ENCODE measurements around the gene SHB. TPM values are rescaled to one million over a fixed set of nuclear protein-coding genes. Genes with fewer than 3 reads are reported as not detected.

SHB gene
- total RNA-seq, 1 donor from 2014 or later: 14.2 TPM

DNA sequence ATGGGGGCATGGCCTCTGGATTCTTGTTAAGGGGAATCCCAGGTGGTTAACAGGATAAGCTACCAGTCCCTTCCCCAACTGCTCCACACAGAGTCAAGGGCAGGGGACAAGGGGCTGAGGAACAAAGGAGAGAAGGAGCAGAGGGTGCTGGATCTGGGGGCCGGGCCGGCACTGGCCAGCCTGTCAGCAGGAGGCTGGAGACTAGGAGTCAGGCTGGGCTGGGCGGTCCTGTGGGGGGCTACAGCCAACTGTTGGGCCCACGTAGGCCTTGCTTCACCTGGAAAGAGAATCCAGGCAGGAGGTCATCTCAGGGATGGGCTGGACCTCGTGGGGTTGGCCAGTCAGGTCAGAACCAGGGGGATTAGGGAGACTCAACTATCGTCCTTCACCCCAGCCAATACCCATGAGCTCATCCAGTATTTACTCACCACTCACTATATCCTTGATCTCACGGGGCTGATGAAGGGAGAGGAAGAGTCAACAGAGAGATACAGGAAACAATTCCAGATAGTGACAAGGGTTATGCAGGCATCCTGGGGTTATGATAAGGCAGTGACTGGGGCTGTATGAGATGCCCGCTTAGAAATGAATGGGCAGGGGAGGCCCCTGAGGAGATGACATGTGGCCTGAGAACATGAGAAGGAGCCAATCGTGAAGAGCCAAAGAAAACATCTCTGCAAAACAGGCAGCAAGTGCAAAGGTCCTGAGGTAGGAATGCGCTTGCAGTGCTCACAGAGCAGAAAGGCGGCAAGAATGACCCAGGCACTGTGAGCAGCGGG lies 117.2 kb downstream of the SHB start:
- no peak for DNase-seq

DNA sequence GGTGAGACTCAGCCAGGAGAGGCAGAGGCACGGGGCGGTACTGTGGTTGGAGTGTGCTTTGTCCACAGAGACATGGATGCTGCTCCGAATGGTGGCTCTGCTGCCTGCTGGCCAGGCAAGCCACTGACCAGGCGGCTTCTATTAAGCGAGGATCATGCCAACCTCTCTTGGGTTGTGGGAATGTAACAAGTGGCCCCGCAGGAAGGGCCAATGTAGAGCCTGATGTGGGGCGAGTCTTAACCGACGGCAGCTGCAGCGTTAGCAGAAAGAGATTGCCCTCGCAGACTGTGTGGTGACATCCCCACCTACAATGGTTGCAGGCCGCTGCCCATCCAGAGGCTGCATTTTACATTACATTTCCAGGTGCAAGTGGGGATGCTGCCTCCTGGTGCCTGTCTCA lies 118.5 kb downstream of the SHB start:
- DNase-seq: no peak

DNA sequence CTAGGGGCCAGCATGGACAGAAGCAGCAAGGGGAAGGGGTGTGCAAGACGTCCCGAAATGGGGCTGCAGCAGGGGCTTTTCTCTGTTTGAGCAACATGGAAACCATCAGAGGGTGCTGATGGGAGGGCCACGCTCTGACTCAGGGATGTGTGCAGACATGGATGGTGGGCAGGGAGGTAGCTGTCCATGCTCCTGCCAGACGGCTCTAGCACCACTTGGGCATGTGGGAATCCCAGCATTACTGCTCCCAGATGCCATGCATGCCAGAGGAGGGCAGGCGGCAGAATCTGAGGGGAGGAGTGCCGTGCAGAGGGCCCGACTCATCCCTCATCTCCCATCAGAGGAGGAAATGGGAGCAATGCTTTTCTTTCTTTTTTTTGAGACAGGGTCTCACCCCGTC lies 119.5 kb downstream of the SHB start:
- DNase-seq: no peak

DNA sequence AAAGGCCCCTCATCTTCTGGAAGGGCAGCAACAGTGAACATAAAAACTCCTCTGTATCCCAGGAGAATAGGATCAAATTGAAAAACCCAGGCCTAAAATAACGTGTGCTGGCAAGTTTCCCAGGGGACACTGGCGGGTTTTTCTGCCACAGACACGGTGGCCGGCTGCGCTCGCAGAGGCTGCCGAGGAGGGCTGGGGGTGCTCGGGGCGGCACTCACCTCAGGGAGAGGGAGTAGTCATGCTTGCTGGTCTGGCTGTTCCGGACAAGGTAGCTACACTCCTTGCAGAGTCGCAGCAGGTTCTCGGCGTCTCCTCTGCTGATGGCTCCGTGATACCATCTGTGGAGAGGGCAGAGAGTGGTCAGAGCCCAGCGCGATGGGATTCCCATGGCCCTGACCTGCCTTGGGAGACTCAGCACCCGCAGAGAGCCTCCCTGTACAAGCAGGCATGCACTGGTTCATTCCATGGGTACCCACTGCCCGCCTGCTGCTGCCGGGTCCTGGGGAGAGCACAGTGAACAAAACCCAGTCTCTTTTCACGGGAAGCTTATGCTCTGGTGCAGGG lies 120.5 kb downstream of the SHB start:
- DNase-seq: no peak

DNA sequence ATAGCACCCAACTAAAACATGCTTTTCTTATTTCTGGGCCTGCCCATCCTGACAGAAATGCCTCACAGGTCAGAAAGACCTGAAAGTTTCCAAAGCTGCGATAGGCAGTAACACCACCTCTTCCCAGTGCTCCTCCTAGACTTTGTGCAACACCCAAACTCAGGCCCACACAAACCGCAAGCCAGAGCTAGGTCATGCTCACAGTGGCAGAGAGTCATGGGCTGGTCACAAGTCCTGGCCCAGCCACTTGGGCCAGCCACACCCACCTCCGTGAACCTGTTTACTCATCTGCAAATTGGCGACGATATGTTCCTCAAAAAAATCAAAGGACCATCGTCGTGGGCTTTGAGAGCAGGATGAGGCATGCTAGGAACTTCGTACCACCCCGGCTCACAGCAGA lies 121.0 kb downstream of the SHB start:
- no peak for DNase-seq

DNA sequence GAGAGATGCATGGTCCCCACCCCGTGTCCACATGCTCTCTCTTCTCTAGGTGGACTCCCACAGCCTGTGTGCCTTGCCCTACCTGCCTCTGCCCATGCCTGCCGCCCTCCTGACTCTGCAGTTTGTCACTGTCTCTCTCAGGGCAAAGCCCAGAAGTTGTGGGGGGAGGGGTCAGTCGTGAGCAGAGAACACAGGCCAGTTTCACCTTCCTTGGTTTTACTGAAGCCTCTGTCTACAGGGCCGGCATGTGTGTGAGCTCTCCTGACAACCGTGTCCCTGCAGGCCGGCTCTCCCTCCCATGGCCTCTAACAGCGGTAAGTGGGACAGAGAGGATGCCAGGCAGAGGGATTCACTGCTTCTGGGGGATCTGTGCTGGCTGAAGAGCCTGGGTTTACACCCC lies 121.6 kb downstream of the SHB start:
- DNase-seq: no peak

DNA sequence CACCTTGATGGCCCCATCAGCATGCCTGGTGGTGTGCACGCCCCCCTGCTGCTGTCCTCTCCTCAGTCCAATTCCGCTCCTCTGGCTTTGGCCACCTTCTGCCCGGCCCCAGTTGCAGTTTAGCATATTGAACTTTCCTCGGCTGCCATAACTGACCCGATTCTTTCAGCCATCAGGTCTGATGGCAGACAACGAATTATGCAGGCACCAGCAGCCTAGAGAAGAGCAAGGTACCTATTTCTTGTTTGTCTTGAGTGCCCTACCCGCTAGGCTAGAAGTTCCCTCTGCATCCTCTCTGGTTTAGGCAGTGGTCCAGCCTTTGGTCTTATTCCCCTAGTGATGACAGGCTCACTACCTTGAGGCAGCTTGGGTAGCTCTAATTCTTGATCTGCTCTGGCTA lies 122.1 kb downstream of the SHB start:
- no peak for DNase-seq

DNA sequence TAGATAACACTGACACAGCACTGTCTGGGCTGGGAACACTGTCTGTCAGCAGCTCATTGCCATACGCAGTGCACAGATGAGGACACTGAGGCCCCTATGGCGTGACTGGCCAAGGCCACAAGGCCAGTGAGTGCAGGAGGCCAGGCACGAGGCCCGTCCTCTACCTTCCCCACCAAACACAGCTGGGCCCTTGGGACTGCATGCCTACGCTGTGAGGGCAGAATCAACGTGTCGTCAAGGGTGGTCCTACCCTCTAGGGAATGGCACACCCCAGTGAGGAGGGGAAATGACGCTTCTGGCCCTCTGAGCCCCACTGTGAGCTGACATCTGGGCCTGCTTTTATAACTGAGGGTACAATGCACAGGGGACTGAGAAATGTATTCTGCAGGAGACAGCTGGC lies 123.0 kb downstream of the SHB start:
- no peak for DNase-seq

DNA sequence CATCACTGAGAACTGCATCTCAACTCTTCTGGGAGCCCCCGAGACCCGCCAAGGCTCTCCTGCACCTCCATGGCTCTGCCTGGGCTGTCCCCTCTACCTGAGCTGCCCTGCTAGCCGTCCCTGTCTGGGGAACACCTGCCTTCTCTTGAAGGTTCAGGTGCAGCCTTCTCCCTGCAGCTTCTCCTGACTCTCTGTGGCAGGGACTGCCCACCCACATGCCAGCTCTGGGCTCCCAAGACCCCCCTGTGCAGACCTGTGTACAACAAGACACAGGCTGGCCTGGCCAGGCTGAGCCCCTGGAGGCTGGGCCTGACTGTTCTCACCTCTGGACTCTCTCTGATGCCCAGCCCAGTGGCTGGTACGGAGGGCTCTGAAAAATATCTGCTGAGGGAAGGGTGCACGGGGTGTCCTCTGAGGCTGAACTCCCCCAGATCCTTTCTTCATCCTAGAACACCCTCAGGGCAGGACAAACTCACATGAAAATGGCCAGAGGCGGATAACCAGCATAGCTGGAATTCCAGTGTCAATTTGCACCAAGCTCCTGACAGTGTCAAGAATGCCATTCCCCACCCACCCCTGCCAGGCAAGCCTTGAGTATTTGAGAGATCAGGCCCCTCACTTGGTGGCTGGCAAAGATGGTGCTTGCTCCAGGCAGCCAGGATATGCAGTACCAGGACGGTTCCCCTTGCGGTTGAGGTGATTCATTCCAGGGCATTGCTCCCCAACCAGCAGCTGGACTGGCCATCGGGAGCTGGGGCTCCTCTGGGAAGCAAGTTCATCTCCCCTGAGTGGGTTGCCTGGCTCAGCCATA lies 124.2 kb downstream of the SHB start:
- DNase-seq: no peak

DNA sequence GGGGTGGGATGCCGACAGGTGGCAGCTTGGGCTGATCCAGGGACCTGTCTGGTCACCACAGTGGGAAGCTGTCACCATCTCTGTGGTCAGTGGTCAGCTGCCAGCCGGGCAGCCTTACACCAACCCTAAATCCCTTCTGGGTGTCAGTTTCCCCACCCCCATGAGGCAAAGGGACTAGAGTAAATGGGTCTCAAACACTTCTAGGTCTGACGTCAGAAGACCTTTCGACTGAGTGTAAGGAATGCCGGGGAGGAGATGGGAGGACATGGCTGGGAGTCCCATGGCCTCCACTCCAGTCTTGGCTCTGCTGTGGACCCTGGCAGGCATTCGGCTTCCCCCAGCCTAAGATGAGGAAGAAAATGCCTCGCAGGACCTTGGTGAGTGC lies 124.8 kb downstream of the SHB start:
- DNase-seq: no peak

DNA sequence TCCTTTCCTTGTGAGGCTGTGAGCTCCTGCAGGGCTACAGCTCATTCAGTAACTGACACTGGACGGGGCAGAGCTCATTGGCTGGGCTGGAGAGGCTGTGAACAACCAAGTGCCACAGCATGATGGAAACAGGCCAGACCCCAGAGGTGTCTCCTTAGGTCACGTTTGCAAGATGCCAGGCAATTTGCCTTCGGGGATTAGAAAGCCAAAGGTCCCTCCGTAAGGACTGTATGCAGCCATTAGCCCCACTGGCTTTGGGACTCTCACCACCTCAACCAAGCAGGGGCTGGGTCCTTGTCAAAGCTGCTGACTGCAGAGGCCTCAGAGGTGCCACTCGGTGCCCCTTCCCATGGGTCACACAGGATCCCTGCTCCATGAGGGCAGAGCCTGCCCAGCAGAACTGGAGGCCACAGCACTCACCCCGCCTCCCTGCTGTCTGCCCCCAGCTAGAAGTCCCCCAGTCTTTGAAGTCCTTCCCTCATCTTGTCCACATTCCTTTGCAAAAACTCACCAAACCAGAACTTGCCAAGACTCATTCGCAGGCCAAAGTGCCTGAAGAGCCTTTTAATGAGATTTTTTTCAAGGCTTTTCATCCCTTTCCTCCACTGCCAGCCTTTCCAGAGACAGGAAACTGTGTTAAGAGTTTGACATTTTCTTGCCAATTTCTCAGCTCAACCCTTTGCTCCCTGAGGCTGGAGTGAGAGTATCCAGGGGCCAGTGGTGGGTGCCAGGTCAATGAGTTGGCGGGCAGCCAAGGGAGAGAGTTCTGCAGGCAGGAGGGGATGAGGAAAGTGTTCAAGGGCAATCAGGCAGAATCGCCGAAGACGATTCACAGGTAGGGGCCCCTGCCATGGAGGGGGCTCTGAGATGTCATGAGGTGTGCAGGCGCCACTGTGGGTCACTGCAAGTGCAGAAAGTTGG lies 125.4 kb downstream of the SHB start:
- DNase-seq: no peak

DNA sequence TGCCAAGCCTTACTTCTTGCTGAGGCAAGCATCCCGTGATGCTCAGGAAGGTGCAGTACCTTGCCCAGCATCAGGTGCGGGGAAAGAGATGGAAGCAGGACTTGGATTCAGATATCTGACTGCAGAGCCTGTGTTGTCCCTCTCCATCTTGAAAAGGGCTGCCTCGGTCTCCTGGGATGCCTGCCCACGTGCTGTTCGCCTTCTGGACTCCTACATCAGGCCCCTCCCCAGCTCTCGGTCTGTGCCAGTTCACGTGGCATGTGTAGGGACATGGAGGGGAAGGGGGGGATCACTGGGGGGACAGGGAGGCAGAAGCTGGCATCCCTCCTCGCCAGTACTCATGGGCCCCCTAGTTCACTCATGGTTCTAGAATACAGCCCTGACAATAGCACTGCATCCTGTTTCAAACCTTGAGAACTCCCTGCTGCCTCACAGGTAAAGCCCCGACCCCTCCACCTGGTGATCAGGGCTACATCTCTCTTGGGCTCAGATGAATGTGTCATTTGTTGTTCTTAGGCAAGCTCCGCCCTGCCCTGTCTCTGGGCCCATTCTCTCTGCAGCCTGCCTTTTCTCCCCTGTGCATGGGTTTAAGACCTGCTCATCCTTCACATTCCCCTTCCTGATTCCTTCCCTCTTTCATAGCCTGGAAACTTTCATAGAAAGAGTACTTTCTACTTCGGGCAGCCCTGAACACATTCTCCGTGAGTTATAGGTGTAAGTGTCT lies 126.2 kb downstream of the SHB start:
- no peak for DNase-seq

DNA sequence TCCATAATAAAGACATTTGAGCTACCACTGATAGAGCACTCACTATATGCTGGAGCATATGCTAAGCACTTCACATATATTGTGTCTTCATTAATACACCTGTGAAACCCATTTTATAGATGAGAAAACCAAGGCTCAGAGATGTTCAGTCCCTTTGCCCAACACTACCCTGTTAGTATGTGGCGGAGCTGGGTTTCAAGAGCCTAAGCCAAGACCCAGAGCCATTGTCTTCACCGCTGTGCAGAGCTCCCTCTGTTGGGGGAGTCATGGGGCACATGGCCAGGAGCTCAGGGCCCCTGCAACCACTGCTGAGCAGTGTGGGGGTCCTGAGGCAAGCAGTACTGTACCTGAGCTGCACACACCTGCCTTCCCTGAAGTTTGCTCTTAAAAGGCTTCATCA lies 127.8 kb downstream of the SHB start:
- no peak for DNase-seq

DNA sequence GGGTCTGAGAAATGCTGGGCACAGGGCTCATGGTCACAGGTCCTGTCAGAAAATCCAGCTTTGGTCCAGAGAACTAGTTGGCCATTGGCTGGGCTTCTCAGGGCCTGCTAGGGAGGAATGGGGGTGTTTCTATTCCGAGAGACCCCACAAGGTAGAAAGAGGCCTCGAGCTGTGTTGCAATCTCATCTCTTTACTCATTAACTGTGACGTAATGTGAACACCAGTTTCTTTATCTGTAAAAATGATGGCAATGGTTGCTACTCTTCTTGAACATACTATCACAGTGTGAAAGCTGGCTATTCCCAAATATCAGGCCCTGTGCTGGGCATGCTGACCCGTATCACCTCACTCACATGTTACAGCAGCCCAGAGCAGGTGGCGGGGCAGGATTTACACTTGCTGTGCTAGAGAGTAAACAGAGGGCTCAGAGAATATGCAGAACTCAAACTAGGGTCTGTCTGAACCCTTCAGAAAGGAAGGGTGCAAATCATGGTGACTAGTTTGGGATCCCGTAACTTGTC lies 129.4 kb downstream of the SHB start:
- no peak for DNase-seq

DNA sequence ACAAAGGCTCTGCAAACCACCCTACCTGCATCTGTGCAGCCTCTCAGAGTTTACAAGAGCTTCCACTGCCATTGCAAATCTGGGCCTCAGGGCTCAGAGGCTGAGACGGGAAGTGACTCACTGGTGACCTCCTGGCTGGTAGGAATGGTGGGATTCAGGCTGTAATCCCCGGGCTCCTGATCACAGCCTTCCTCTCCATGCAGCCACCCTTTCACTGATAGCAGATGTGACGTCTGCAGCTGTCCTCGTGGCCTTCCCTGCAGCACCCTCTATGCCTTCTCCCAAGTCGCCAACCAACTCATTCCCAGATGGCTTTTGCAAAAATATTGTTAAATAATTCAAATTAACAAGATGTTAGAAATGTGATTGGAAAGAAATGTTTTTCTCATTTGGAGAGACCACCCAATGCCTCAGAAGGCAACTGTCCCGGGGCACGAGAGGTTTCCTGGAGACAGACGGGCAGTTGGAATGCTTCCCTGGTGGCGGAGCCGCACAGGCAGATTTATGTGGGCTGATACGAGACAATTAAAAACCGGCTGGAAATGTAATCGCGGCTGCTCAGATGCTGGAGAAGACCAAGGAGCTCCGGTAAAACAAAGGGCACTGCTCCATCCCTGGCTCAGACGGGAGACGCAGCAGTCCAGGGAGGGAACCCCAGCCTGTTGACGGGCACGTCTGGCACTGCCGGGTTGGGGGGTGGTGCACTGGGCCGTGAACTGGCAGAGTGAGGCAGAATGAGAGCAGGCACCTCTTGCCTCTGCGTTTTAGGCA lies 130.7 kb downstream of the SHB start:
- no peak for DNase-seq

DNA sequence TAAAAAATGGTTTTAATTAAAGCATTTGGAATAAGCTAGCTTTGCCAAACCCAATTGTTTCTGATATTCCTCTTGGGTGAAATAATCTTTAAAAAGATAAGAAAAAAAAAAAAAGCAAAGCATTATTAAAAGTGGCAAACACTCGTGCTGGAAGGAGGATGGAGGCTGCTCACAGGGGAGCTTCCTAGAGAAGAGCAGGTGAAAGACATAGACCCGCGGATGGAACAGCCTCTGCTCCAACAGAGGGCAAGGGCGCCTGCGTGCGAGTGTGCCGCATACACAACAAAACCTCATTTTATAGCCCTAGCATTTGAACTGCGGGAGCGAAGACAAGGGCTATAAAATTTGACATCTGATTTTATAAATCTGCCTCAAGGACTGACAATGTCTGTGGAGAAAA lies 131.7 kb downstream of the SHB start:
- no peak for DNase-seq

DNA sequence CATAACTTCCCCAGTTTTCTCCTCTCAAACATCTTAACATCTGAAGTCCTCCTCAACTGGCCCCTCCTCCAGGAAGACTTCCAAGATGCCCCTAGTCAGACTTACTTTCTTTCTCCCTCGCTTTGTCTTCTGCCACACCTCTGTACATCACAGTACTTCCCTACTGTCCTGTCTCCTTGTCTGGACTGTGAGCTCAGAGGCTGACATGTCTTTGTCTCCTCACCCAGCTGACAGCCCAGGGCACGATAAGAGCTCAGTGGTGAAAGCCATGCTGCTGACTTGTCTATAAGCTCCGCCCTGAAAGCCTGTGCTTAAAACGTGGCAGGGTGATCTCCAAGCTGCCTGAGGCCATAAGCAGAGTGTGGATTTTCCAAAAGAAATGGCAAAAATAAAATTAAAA lies 132.1 kb downstream of the SHB start:
- no peak for DNase-seq

DNA sequence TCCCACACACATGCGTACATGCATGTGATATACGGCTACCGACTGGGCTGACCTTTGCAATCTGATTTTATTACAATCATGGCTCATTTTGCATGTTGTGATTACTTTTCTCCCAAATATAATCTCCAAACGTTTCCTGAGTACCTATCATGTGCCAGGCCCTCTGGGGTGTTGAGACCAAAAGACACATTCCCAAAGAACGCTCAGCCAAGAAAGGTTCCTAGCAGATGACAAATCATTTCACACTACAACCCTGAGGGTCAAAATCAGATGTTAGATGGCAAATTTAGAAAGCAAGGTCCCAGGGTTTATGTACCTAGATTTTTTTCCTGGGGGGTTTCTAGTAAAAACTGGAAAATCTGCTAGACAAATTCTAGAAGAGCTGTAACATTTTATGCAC lies 132.7 kb downstream of the SHB start:
- DNase-seq: no peak

DNA sequence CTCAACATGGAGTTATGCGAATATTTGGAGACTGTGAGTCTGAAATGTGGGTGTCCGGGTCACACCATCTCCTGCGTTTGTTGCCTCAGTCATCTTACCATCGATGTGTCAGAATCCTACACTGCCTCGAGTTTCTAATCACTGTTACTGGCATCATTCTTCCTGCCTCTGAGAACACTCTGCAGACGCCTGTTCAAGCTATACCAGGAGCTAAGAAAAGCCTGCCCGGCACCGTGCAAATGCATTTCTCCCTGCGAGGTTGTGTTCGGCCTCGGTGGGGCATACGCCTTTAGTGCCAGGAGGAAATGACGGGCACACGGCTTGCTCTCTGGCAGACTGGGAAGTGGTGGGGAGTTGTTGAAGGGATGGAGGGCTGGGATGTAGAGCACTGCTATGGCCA lies 133.9 kb downstream of the SHB start:
- no peak for DNase-seq

DNA sequence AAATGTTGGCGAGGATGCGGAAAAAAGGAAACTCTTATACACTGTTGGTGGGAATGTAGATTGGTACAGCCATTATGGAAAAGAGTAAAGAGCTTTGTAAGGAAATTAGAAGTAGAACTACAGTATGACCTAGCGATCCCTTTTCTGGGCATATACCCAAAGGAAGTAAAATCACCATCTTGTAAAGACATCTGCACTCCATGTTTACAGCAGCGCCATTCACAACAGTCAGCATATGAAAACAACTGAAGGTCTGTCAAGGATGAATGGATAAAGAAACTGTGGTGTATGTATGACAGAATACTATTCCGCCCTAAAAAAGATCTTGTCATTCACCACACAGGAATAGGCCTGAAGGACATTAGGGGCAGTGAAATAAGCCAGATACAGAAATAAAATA lies 137.4 kb downstream of the SHB start:
- no peak for DNase-seq

DNA sequence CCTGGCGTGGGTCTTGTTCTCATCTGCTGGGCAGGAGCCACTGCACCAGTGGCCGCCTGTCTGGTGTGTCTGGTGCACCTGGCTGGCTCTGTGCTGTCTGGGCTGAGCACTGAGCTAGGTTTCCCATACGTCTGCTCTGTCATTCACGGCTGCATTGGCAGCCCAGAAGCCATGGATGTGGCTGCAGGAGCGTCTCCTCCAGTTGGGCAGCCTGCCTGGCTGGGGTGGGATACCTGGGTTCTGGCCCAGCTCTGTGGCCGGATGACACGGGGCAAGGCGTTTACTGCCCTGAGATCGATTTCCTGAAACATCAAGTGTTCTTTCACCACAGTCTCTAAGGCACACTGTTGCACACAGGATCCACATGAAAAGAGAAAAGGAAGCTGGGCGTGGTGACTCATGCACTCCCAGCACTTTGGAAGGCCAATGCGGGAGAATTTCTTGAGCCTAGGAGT lies 139.6 kb downstream of the SHB start:
- DNase-seq: no peak

All from occipital lobe (tissue), 2 donors.